K562 (cell line): Measurements from ENCODE around the gene TBXAS1. TPM values are rescaled to one million over a fixed set of nuclear protein-coding genes. Genes with fewer than 3 reads are reported as not detected.

Source experiments
- BRCA1 ChIP-seq, 2 experiments: fragments of 450-650 bp in 1 of 2; sonication (generic) in 1 of 2; formaldehyde crosslinking in 1 of 2; IDR thresholded peaks; 2 replicates each; pipeline versions ENCODE4 v1.5.0 to v1.6.1; 2017 to 2020; ENCODE audit warnings: mild to moderate bottlenecking in 1 of 2, missing genetic modification reagents in 1 of 2
- BRD4 ChIP-seq: fragments of 200-600 bp; sonication (generic); IDR thresholded peaks from 2 replicates; pipeline ENCODE4 v1.6.1; 2017; ENCODE audit warnings: inconsistent platforms
- CEBPB ChIP-seq: fragments of 450-650 bp; IDR thresholded peaks from 2 replicates; pipeline ENCODE4 v1.6.1; 2016; ENCODE audit warnings: missing genetic modification characterization, missing compliant biosample characterization
- CTBP1 ChIP-seq: fragments of 450-650 bp; IDR thresholded peaks from 2 replicates; pipeline ENCODE4 v1.6.1; 2016; ENCODE audit warnings: borderline replicate concordance
- E2F1 ChIP-seq: sonication (generic); formaldehyde crosslinking; IDR thresholded peaks from 2 replicates; pipeline ENCODE4 v1.8.1; 2023; ENCODE audit warnings: mild to moderate bottlenecking, missing genetic modification reagents, moderate library complexity
- ELF2 ChIP-seq: fragments of 250-450 bp; sonication (Bioruptor Pico); IDR thresholded peaks from 2 replicates; pipeline ENCODE4 v1.5.0; 2021; ENCODE audit warnings: mild to moderate bottlenecking
- FOXJ3 ChIP-seq: sonication (generic); formaldehyde crosslinking; IDR thresholded peaks from 2 replicates; pipeline ENCODE4 v1.4.0; 2020; ENCODE audit warnings: mild to moderate bottlenecking, missing genetic modification reagents
- FUS ChIP-seq: fragments of 200-400 bp; formaldehyde crosslinking; optimal IDR thresholded peaks from 2 replicates; pipeline ENCODE3; 2017; ENCODE audit warnings: low read depth, low read length
- GATA2 ChIP-seq: sonication (generic); formaldehyde crosslinking; IDR thresholded peaks from 2 replicates; pipeline ENCODE4 v1.4.0; 2020; ENCODE audit warnings: mild to moderate bottlenecking, missing genetic modification reagents
- HINFP ChIP-seq: fragments of 450-650 bp; conservative IDR thresholded peaks from 2 replicates; pipeline ENCODE4 v1.6.1; 2016; ENCODE audit warnings: missing genetic modification characterization, low read depth, mild to moderate bottlenecking, control low read depth, missing compliant biosample characterization
- MAFF ChIP-seq: IDR thresholded peaks from 2 replicates; pipeline ENCODE4 v1.6.1; 2012; ENCODE audit warnings: low read length, improper control_type of control experiment
- NR2C1 ChIP-seq, 2 experiments: fragments of 450-650 bp; IDR thresholded peaks; 2 replicates each; pipeline ENCODE4 v1.6.1; 2017; ENCODE audit warnings: mild to moderate bottlenecking in 2 of 2, antibody characterized with exemption in 1 of 2, inconsistent platforms in 1 of 2, missing compliant biosample characterization in 1 of 2, missing genetic modification characterization in 1 of 2
- RFX1 ChIP-seq: fragments of 450-650 bp; IDR thresholded peaks from 2 replicates; pipeline ENCODE4 v1.6.1; 2016; ENCODE audit warnings: mild to moderate bottlenecking, moderate library complexity
- SETDB1 ChIP-seq: IDR thresholded peaks from one replicate; pipeline ENCODE4 v1.6.1; 2012; ENCODE audit warnings: low read length, control low read depth, inconsistent platforms
- SMARCC2 ChIP-seq: fragments of 450-650 bp; IDR thresholded peaks from 2 replicates; pipeline ENCODE4 v1.6.1; 2017; ENCODE audit warnings: antibody characterized with exemption, moderate library complexity, mild to moderate bottlenecking, low read depth
- SMARCE1 ChIP-seq: fragments of 450-650 bp; IDR thresholded peaks from 2 replicates; pipeline ENCODE4 v1.7.1; 2016; ENCODE audit warnings: mild to moderate bottlenecking
- XRCC5 ChIP-seq: fragments of 200-400 bp; formaldehyde crosslinking; IDR thresholded peaks from 2 replicates; pipeline ENCODE4 v1.6.1; 2017; ENCODE audit warnings: low read depth, mild to moderate bottlenecking, low read length
- ZFP1 ChIP-seq: fragments of 450-650 bp; formaldehyde crosslinking; IDR thresholded peaks from 2 replicates; pipeline ENCODE4 v1.4.0; 2020; ENCODE audit warnings: mild to moderate bottlenecking, mixed read lengths
- ZMIZ1 ChIP-seq, 2 experiments: fragments of 150-350 bp in 1 of 2; IDR thresholded peaks; 2 replicates each; pipeline ENCODE4 v1.6.1; 2012 to 2016; ENCODE audit warnings: low read depth in 2 of 2, low read length in 2 of 2, mild to moderate bottlenecking in 1 of 2, moderate library complexity in 1 of 2
- ZNF134 ChIP-seq: fragments of 250-450 bp; sonication (Bioruptor Pico); conservative IDR thresholded peaks from 2 replicates; pipeline ENCODE4 v1.4.0; 2020
- ZNF224 ChIP-seq: sonication (generic); formaldehyde crosslinking; IDR thresholded peaks from 2 replicates; pipeline ENCODE4 v1.8.0; 2022; ENCODE audit warnings: mild to moderate bottlenecking, missing genetic modification reagents
- ZNF316 ChIP-seq: fragments of 450-650 bp; IDR thresholded peaks from 2 replicates; pipeline ENCODE4 v1.6.1; 2016
- ZNF644 ChIP-seq: fragments of 200-800 bp; sonication (Bioruptor generic); IDR thresholded peaks from 2 replicates; pipeline ENCODE4 v1.6.1; 2016; ENCODE audit warnings: low read depth, missing genetic modification characterization, missing compliant biosample characterization
- polyA plus RNA-seq, 8 experiments: library from polyadenylated mRNA; depleted of rRNA in 4 of 8; stranded (reverse) in 5 of 8; unstranded in 3 of 8; fragments of >200 nt; fragmentation: Nextera tagmentation in 2 of 8; fragmentation: Illumina TruSeq in 1 of 8; extraction: Ambion mirVana in 2 of 8; extraction: Trizol in 1 of 8; gene quantifications; 2 replicates each; pipeline versions ENCODE4 v1.2.1 to v1.2.3, GENCODE V29; 2011 to 2014; ENCODE audit warnings: inconsistent platforms in 1 of 8, missing spikeins in 1 of 8
- total RNA-seq, 7 experiments: library from RNA; depleted of rRNA in 6 of 7; stranded (reverse); fragments of >200 nt in 6 of 7; fragmentation: Illumina TruSeq in 2 of 7; extraction: Trizol in 2 of 7; gene quantifications; 2 replicates each; pipeline versions ENCODE4 v1.2.1 to v1.2.3, GENCODE V29; 2011 to 2021; ENCODE audit warnings: low replicate concordance in 1 of 7

TBXAS1 gene
- total and polyA plus RNA-seq, 9 of the 15 experiments (the other 6 are each of a cell fraction or from before 2014, with no cell fraction given): 1.1 to 8.3 (median 1.9) TPM

- no peak for TF ChIP-seq CTBP1
- TF ChIP-seq NR2C1 (IDR thresholded peaks at IDR 0.05): no peak
- TF ChIP-seq NR2C1 (tag; IDR thresholded peaks at IDR 0.05): no peak
- TF ChIP-seq SMARCE1: peak; percentile 61; the same call in 1 of the 2 replicates
- TF ChIP-seq XRCC5: 0 out of 2 replicates have a peak, but pooled peaks have one; percentile 27
- TF ChIP-seq ZMIZ1 (IDR thresholded peaks at IDR 0.05; ENCODE audit: low read depth in 2 of 2, low read length in 2 of 2): 0 out of 4 replicates have a peak, but pooled peaks of 1 of the 2 experiments have one; percentile 41
- no peak for TF ChIP-seq ZNF644 (tag)
- TF ChIP-seq ZNF224: no peak
- TF ChIP-seq ZNF316: peak; percentile 98
- TF ChIP-seq ZNF134: no peak
- TF ChIP-seq CEBPB (tag): peak; percentile 16; the same call in 1 of the 2 replicates
- TF ChIP-seq ELF2 (CRISPR knock-in tag): no peak
- 0 out of 2 replicates have a peak, but pooled peaks have one; percentile 36 for TF ChIP-seq HINFP (tag)
- no peak for TF ChIP-seq RFX1
- TF ChIP-seq SMARCC2: no peak
- no peak for TF ChIP-seq BRD4
- TF ChIP-seq BRCA1 (IDR thresholded peaks at IDR 0.05): no peak
- no peak for TF ChIP-seq BRCA1 (CRISPR knock-in tag; IDR thresholded peaks at IDR 0.05)
- TF ChIP-seq FOXJ3 (CRISPR knock-in tag): no peak
- TF ChIP-seq GATA2 (CRISPR knock-in tag): 0 out of 2 replicates have a peak, but pooled peaks have one; percentile 26
- no peak for TF ChIP-seq FUS
- peak; percentile 91 for TF ChIP-seq MAFF
- no peak for TF ChIP-seq SETDB1
- TF ChIP-seq ZFP1 (CRISPR knock-in tag): no peak
- TF ChIP-seq E2F1 (CRISPR knock-in tag): 0 out of 2 replicates have a peak, but pooled peaks have one; percentile 40
Observed at GRCh38 chr7:140059273-140060242, 230.5 kb downstream of the TBXAS1 start (continued).
